Erythroblast (primary cell): Measurements from ENCODE around the gene FKBP4.

Experiments
- DNase-seq, 2 experiments: peaks; one replicate each; lab custom pipeline; 2025; lab: John Stamatoyannopoulos, UW
- GATA1 ChIP-seq: IDR thresholded peaks from 2 replicates; pipeline ENCODE4 v1.6.1; 2011; ENCODE audit warnings: low read depth, mild to moderate bottlenecking, control low read depth, low read length, moderate library complexity
- POLR2A ChIP-seq: IDR thresholded peaks from 2 replicates; pipeline ENCODE4 v1.6.1; 2011; ENCODE audit warnings: mild to moderate bottlenecking, low read length

Gene FKBP4

GRCh38 chr12:2834581-2835491 lies 40.1 kb downstream of the FKBP4 start, which contains the start of gene NRIP2:
Gene NRIP2, minus strand, starts transcription at chr12:2835035. Its CDS starts 52 bp downstream, at chr12:2834983.
- no peak for DNase-seq
- no peak for TF ChIP-seq GATA1
- no peak for TF ChIP-seq POLR2A

DNA sequence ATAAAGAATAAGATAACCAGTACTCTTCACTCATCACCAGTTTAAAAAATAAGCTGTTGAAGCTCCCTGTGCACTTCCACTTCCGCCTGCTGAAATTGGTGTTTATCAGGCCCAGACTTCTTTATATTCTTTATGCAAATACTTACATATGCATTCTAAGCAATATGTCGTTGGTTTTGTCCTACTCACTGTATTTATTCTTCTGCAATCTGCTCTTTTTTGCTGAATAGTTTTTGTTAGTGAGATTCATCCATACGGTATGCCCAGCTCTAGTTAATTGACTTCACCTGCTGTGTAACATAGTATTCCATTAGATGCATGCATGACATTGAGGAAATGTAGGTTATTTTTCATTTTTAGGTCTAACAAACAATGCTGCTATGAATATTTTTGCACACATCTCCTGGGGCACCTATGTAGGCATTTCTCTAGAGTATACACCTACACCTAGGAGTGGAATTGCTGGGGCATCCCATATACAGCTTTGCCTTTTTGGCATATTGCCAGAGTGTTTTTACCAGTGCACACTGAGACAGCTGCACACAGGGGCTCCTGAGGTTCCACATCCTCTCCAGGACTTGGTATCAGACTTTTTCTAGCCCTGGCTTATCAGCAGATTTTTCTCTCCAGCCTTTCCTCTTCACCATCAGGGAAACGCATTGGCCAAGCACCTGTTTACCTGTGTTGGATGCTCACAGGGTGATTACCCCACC lies 41.1 kb downstream of the FKBP4 start:
- no peak for TF ChIP-seq GATA1
- TF ChIP-seq POLR2A, result no peak
- DNase-seq, result no peak

GRCh38 chr12:2836574-2836973 lies 41.8 kb downstream of the FKBP4 start:
- DNase-seq, result no peak
- no peak for TF ChIP-seq GATA1
- no peak for TF ChIP-seq POLR2A

DNA sequence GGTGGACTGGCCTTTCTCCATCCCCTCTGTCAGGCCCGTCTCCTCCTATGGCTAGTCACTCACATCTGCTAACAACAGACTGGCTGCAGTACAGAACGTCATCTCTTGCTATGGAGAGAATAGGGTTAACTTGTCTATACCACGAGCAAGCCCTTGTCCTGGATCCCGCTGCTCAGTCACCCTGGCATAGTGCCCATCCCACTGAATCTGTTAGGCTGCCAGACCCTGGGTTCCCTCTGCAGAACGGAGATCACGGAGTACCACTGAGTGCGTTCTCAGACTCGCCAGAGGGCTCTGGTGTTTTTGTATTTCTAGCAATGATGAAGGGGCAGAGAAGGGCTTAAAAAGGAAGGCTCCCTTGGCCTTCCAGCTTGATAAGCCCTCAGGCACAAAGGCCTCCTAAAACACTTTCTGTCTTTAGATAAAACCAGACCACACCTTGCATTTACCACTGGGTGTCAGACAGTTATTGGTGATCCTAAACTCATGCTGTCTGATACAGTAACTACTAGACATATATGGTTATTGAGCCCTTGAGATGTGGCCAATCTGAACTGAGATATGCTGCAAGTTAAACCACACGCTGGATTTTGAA lies 46.4 kb downstream of the FKBP4 start:
- peak; percentile 55 to 80 for DNase-seq
- no peak for TF ChIP-seq POLR2A
- TF ChIP-seq GATA1, result no peak

- no peak for DNase-seq
- TF ChIP-seq POLR2A (no peak), GATA1 (no peak)
Measured at GRCh38 chr12:2842948-2843347, 48.2 kb downstream of the FKBP4 start.

DNA sequence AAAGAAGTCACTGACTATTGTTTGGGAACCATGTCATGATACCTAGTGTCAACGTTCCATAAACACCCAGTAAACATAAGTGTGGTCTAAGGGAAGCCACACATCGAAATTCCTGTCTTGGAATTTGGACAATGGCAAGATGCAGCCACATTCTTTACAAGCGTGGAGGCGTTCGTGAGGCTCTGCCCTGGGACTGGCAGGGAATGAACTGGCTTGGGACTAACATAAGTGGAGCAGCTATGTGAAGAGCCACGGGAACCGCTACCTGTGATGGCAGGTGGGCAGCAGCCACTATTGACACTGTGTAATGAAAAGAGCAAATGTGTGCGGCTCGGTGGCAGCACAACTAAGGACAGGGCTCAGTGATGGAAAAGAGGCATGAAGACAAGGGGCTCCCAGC lies 50.0 kb downstream of the FKBP4 start:
- TF ChIP-seq POLR2A (no peak), GATA1 (no peak)

DNA sequence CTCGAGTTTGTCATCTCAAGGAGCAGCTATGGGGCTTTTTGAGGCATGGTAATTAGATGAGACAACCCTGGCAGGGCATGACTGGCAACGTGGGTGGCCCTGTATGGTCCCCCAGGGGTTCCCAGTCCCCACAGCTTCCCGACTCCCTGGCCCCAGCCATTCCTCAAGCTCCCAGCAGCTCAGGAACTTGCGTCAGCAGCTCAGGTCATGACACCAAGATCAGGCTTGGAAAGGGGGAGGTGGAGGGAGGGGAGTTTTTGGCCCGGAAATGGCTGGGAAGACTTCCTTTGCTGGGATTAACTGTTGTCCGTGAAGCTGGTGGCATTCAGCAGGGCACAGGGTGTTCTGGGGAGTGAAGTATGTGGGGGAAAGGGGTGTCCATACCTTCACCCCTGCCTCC lies 50.5 kb downstream of the FKBP4 start:
- TF ChIP-seq GATA1 (no peak), POLR2A (no peak)

More for the DNA sequence above, 50.0 kb downstream of the FKBP4 start:
- DNase-seq, result no peak

GRCh38 chr12:2851931-2852330 lies 57.2 kb downstream of the FKBP4 start:
- no peak for TF ChIP-seq GATA1
- no peak for DNase-seq

More for the DNA sequence above, 50.5 kb downstream of the FKBP4 start:
- DNase-seq, result no peak

- DNase-seq, result peak; percentile 58 to 79
- TF ChIP-seq GATA1 (no peak), POLR2A (no peak)
Measured at GRCh38 chr12:2853626-2854025, 58.9 kb downstream of the FKBP4 start.
